K562 (cell line): ENCODE measurements around the gene TTC4. TPM values are rescaled to one million over a fixed set of nuclear protein-coding genes. Genes with fewer than 3 reads are reported as not detected.

Experiments used
- CREB3L1 ChIP-seq: fragments of 450-650 bp; IDR thresholded peaks from 2 replicates; pipeline ENCODE4 v1.6.1; 2014; ENCODE audit warnings: low read depth, mild to moderate bottlenecking, moderate library complexity, borderline replicate concordance
- CUX1 ChIP-seq: fragments of 200-800 bp; sonication (Bioruptor generic); IDR thresholded peaks from 2 replicates; pipeline ENCODE4 v1.6.1; 2016; ENCODE audit warnings: missing genetic modification characterization, missing compliant biosample characterization
- RFX1 ChIP-seq: fragments of 450-650 bp; IDR thresholded peaks from 2 replicates; pipeline ENCODE4 v1.6.1; 2016; ENCODE audit warnings: mild to moderate bottlenecking, moderate library complexity
- SMARCC2 ChIP-seq: fragments of 450-650 bp; IDR thresholded peaks from 2 replicates; pipeline ENCODE4 v1.6.1; 2017; ENCODE audit warnings: antibody characterized with exemption, moderate library complexity, mild to moderate bottlenecking, low read depth
- SUPT5H ChIP-seq: fragments of 450-650 bp; IDR thresholded peaks from 2 replicates; pipeline ENCODE4 v1.6.1; 2016
- THRB ChIP-seq: fragments of 450-650 bp; formaldehyde crosslinking; conservative IDR thresholded peaks from 2 replicates; pipeline ENCODE4 v1.4.0; 2022; ENCODE audit warnings: mild to moderate bottlenecking, missing genetic modification characterization
- ZNF277 ChIP-seq: fragments of 250-450 bp; sonication (Bioruptor Pico); IDR thresholded peaks from 2 replicates; pipeline ENCODE4 v1.8.0; 2022; ENCODE audit warnings: inconsistent platforms, mild to moderate bottlenecking, moderate library complexity, borderline replicate concordance
- ZNF644 ChIP-seq: fragments of 200-800 bp; sonication (Bioruptor generic); IDR thresholded peaks from 2 replicates; pipeline ENCODE4 v1.6.1; 2016; ENCODE audit warnings: low read depth, missing genetic modification characterization, missing compliant biosample characterization
- polyA plus RNA-seq, 8 experiments: library from polyadenylated mRNA; depleted of rRNA in 4 of 8; stranded (reverse) in 5 of 8; unstranded in 3 of 8; fragments of >200 nt; fragmentation: Nextera tagmentation in 2 of 8; fragmentation: Illumina TruSeq in 1 of 8; extraction: Ambion mirVana in 2 of 8; extraction: Trizol in 1 of 8; gene quantifications; 2 replicates each; pipeline versions ENCODE4 v1.2.1 to v1.2.3, GENCODE V29; 2011 to 2014; ENCODE audit warnings: inconsistent platforms in 1 of 8, missing spikeins in 1 of 8
- total RNA-seq, 7 experiments: library from RNA; depleted of rRNA in 6 of 7; stranded (reverse); fragments of >200 nt in 6 of 7; fragmentation: Illumina TruSeq in 2 of 7; extraction: Trizol in 2 of 7; gene quantifications; 2 replicates each; pipeline versions ENCODE4 v1.2.1 to v1.2.3, GENCODE V29; 2011 to 2021; ENCODE audit warnings: low replicate concordance in 1 of 7

Gene TTC4
- total and polyA plus RNA-seq, 9 of the 15 experiments (the other 6 are each of a cell fraction or from before 2014, with no cell fraction given) = 36.3 to 111 (median 54.1) TPM

- TF ChIP-seq CUX1 (CRISPR knock-in tag) (no peak), ZNF277 (no peak), RFX1 (peak; percentile 100), SUPT5H (peak; percentile 95), THRB (CRISPR knock-in tag) (peak; percentile 81; the same call in 1 of the 2 replicates), SMARCC2 (no peak), ZNF644 (tag) (no peak), CREB3L1 (peak; percentile 76; the same call in 1 of the 2 replicates)
Measured at GRCh38 chr1:54764133-54764921, 48.7 kb downstream of the TTC4 start, which contains the start of gene PARS2 (continued).
